ENCODE results near the gene CBX7. TPM values are rescaled to one million over a fixed set of nuclear protein-coding genes. Genes with fewer than 3 reads are reported as not detected.

The CBX7 gene
- total and polyA plus RNA-seq, 2 donors (not counting 3 experiments of a cell fraction or from before 2014, with no cell fraction given) = 3.4 to 7.1 TPM

- Histone ChIP-seq H3K27ac (ENCODE audit: insufficient read depth, low read depth, low read length) (no peak overlapping the region), H3K79me2 (ENCODE audit: control insufficient read depth, insufficient read depth, low read length) (no peaks in the 10 kb centered on the region), H4K20me1 (replicated peaks; ENCODE audit: control insufficient read depth, extremely low read depth, insufficient read depth, low read length) (no peaks in the 10 kb centered on the region), H3K9ac (replicated peaks; ENCODE audit: extremely low read depth, insufficient read depth, low read length) (no peak overlapping the region), H3K9me1 (replicated peaks; ENCODE audit: control insufficient read depth, extremely low read depth, insufficient read depth, low read length) (no peaks in the 10 kb centered on the region), H3K4me3 (replicated peaks in 1 of 3; ENCODE audit: insufficient read depth in 1 of 3, low read depth in 1 of 3, low read length in 3 of 3) (no peak overlapping the region), H3K36me3 (ENCODE audit: control insufficient read depth in 2 of 2, extremely low read depth in 1 of 2, insufficient read depth in 2 of 2, low read length in 2 of 2) (no peaks in the 10 kb centered on the region), H3K27me3 (ENCODE audit: control insufficient read depth in 2 of 2, insufficient read depth in 2 of 2, low read length in 2 of 2) (peaks cover 18 to 24% of the 10 kb centered on the region in 2 experiments), H2AFZ (ENCODE audit: low read depth, low read length) (no peak overlapping the region), H3K9me3 (replicated peaks; ENCODE audit: control insufficient read depth, insufficient read depth, low read length) (no peaks in the 10 kb centered on the region), H3K4me1 (ENCODE audit: control insufficient read depth, extremely low read depth, insufficient read depth, low read length) (peaks cover 5% of the 10 kb centered on the region), H3K4me2 (ENCODE audit: insufficient read depth, low read length) (no peak overlapping the region)
- TF ChIP-seq JUN (IDR thresholded peaks at IDR 0.05; ENCODE audit: borderline replicate concordance, insufficient read depth, insufficient read length, low read depth) (no peak), FOS (IDR thresholded peaks at IDR 0.05; ENCODE audit: borderline replicate concordance, insufficient read depth, low read length) (no peak), MYC (IDR thresholded peaks at IDR 0.05; ENCODE audit: low read depth, low read length) (no peak), POLR2AphosphoS5 (IDR thresholded peaks at IDR 0.05; ENCODE audit: insufficient read depth, low read depth, low read length) (no peak), POLR2A (IDR thresholded peaks at IDR 0.05; ENCODE audit: low read depth, low read length) (no peak), EZH2 (IDR thresholded peaks at IDR 0.05; ENCODE audit: borderline replicate concordance, low read depth, low read length, severe bottlenecking) (no peak), GATA2 (IDR thresholded peaks at IDR 0.05; ENCODE audit: insufficient read depth, insufficient read length, low read depth, low read length) (no peak), MAX (IDR thresholded peaks at IDR 0.05; ENCODE audit: insufficient read depth, insufficient read length) (no peak), CTCF (IDR thresholded peaks at IDR 0.05; ENCODE audit: extremely low read depth in 1 of 2, insufficient read depth in 1 of 2, low read depth in 1 of 2, low read length in 2 of 2) (no peak)
- no TSS peak for BruUV-seq (replicated peaks)
- dilution Hi-C loops (cut with MboI; ENCODE audit: extremely low pct_ligation_motif_present, low sequenced_read_pairs) = no loop called here
- no peak for DNase-seq (ENCODE audit: low read depth, low spot score)
- no peak for FAIRE-seq
- ChIA-PET CTCF (interaction anchor here (0.9 to 1.0 kb wide), 2 partner anchors 18 to 160 kb away, joined by 3 to 4 read pairs; no protein-coding TSS in a partner anchor), POLR2A (interaction anchor here (2.8 kb wide), 1 partner anchor 168 kb away, joined by 14 read pairs; the partner anchor contains the start of gene RPL3)
- intact Hi-C loops (cut with micrococcal nuclease) = no loop called here
Observed at GRCh38 chr22:39150848-39151215, 1.6 kb downstream of the CBX7 start.

Data from endothelial cell of umbilical vein (primary cell).